ENCODE measurements around the gene SMG1.

GRCh38 chr16:18841833-18842525 lies 84.2 kb downstream of the SMG1 start:
- TF ChIP-seq CTCF (IDR thresholded peaks at IDR 0.05; ENCODE audit: poor library complexity) (no peak), EZH2phosphoT487 (IDR thresholded peaks at IDR 0.05; ENCODE audit: low read depth, severe bottlenecking, unreplicated experiment) (no peak), EZH2 (IDR thresholded peaks at IDR 0.05; ENCODE audit: borderline replicate concordance) (no peak)

Data from hepatocyte (in vitro differentiated cells).